HG02884 (cell line): Measurements from ENCODE around the gene NRDE2.
A peak's percentile ranks its signal among the peaks of the same experiment; 100 is the strongest.
"Not testable (repeated sequence)": the region's sequence is repeated elsewhere in the genome, so short reads cannot be mapped to it uniquely, and the experiment has no call there.

ENCODE experiments used
- ATAC-seq: cut with Tn5 transposase; IDR thresholded peaks from one replicate; pipeline ENCODE4 v1.9.1; 2021; ENCODE audit warnings: mild to moderate bottlenecking, moderate library complexity; ENCODE audit not compliant: unreplicated experiment

The NRDE2 gene

GRCh38 chr14:90344331-90345238 is 12.8 kb upstream of the NRDE2 start:
- no peak for ATAC-seq

GRCh38 chr14:90342327-90342726 is 10.6 kb upstream of the NRDE2 start:
- ATAC-seq, result no peak

GRCh38 chr14:90341784-90342183 is 10.0 kb upstream of the NRDE2 start:
- no peak for ATAC-seq

DNA sequence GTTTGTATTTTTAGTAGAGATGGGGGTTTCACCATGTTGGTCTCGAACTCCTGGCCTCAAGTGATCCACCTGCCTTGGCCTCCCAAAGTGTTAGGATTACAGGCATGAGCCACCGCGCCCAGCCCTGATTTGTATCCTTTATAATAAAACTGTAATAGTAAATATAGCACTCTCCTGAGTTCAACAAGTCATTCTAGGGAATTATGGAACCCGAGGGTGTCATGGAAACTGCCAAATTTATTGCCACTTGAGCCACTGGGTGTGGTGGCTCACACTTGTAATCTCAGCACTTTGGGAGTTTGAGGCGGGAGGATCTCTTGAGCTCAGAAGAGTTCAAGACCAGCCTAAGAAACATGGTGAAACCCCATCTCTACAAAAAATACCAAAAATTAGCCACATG is 9.5 kb upstream of the NRDE2 start:
- not testable (repeated sequence) for ATAC-seq

DNA sequence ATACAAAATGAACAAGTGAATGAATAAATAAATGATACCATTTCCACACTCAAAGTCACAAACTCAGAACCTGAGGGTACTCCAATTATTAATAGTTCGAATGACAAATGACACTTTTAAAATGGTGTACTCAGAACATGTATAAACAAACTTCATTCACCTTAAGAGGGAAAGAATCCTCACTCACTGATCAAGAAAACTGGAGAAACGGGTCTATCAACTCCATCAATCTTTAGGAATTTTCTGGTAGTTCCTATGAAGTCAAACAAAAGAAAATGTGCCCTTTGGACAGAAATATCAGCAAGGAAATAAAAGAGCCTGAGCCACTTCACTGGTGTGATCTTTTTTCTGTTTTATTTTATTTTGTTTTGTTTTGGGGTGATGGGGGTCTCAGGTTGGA is 5.2 kb upstream of the NRDE2 start:
- ATAC-seq, result no peak

GRCh38 chr14:90336401-90336800 is 4.7 kb upstream of the NRDE2 start:
- ATAC-seq, result no peak

DNA sequence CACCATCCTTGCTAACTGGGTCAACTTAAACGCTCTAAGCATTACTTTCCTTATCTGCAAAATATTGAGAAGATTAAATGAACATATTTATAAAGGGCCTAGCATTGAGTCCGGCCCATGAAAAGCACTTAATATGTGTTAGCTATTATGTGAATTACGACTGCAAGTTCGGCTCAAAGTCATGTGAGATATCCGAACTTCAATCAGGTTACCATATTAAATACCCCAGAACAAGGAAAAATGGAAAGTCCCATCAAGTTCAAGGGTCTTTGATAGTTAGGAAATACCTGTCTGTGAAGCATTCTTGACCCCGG is 487 bp upstream of the NRDE2 start:
- ATAC-seq, result peak; percentile 9

DNA sequence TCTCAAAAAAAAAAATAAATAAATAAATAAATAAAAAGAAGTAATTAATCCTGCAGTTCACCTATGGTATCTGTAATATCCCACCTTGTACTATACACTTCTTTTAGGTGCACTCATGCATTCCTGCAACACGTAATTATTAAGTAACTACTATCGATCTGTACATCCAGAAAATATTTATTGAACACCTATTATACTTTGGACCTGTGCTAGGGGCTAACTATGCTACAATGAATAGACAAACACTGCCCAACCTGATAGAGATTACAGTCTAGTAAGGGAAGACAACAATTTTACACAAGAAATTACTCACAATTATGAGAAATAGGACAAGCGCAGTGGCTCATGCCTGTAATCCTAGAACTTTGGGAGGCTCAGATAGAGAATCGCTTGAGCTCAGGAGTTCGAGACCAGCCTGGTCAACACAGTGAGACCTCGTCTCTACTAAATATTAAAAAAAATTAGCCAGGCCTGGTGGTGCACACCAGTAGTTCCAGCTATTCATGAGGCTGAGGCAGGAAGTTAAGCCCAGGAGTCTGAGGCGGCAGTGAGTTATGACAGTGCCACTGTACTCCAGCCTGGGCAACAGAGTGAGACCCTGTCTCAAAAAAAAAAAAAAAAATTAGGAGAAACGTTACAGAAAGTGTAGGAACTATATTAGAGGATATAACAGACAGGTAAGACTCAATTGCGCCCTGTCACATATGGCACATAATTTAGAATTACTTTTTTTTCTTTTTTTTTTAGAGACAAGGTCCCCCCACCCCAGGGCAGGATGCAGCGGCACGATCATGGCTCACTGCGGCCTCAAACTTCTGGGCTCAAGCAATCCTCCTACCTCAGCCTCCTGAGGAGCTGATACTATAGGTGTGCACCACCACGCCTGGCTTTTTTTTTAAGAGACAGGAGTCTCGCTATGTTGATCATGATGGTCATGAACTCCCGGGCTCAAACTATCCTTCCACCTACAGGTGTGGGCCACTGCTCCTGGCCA is 1.2 kb downstream of the NRDE2 start:
- ATAC-seq, result no peak

DNA sequence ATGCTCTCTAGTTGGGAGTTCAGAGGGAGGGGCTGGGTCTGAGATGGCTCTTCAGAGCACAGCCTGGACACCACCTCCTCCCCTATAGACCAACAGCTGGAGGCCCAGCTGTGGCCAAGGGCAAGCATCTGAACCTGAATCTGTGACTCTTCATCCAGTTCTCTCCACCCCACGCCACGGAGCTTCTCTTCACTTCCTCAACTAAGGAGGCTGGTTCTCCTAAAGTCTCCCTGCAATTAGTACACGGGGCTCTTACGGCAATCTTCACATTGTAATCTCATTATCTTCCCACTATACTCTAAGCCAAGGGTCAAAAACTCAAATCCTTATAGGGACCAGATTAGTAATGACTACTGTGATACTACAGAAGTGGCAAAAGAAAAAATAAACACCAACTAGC is 9.8 kb downstream of the NRDE2 start:
- no peak for ATAC-seq

GRCh38 chr14:90319634-90320541 is 11.9 kb downstream of the NRDE2 start:
- no peak for ATAC-seq

DNA sequence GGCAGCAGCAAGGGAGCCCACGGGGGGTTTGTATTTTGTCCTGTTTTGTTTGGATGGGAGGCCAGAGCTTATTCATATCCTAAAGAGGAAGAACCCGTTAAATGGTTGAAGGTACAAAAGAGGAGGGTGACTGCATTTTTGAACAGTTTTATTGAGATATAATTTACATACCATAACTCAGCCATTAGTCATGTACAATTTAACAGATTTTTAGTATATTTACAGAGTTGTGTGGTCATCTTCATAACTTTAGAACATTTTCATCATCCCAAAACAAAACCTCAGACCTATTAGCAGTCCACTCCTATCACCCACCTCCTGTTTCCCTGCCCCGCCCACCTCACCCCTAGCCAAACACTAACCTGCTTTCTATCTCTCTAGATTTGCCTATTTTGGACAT is 12.6 kb downstream of the NRDE2 start:
- no peak for ATAC-seq

DNA sequence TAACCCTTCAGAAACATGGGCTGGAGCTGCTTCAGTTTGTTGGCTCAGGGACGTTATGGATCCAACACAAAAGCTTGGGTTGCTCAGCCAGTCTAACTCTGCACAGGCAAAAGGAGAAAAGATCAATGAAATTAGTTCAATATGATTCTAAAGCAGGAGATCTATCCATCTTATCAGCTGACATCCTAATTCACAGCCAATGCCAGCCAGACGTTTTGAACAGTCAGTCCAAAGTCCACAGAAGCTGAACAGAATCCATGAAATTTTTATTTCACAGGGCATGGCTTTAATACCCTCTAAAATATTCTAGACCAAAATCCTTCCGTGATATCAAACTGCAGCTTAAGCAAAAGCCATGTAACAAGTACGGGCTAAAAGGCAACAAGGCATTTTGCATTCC is 13.7 kb downstream of the NRDE2 start:
- no peak for ATAC-seq

- ATAC-seq, result no peak
These were observed 14.5 kb downstream of the NRDE2 start for GRCh38 chr14:90317286-90317685.

- ATAC-seq, result no peak
These were observed 23.2 kb downstream of the NRDE2 start for GRCh38 chr14:90308561-90308960.

- no peak for ATAC-seq
These were observed 26.6 kb downstream of the NRDE2 start for GRCh38 chr14:90305176-90305601.

DNA sequence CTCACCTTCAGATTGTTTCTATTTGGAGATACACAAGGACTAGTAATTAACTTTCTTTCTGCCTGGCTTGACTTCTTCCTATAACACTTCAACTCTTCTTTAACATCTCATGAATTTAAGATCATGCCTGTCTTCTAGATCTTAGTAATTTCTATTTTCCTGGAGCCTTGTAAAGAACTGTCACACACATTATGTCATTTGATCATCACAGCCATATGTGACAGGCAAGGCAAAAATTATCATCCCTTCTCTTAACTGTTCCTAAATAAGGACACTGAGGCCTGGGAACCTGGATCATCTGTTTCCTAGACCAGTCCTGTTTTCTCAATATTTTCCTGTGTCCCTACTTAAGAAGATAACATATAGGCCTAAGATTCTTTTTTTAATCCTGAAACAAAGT is 27.2 kb downstream of the NRDE2 start:
- ATAC-seq, result no peak

GRCh38 chr14:90303473-90303872 is 28.3 kb downstream of the NRDE2 start:
- ATAC-seq, result no peak

DNA sequence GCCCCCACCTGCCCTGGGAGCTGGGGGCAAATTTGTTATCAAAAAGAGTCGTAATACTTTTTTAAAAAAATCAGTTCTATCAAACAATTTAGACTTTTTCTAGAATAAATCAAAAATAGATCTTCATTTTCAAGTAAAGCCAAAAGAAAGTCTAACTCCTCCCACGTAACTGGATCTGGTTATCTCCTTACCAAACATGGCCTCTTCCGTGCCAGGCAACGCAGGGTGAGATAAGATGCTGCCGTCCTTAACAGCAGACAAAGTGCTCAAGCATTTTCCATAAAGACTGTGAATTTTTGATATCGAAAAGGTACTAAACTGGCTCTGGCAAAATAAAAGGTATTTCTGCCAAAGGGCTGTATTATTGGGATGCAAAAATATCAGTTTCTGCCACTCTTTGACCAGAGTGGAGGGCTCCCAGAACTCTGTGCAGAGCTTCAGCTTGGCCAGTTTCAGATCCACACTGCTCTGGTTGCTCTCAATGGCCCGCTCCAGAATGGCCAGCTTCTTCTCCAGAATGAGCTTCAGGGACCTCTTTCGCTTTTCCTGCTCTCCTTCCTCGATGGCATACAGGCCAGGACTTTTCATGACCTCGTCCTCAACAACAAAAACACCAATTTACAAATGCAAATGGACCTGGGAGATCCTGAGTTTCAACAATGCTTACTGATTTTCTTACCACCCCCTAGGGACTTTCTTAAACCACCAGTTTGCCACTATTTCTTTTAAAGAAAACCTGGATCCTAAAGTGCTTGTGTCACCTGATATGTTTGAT is 29.0 kb downstream of the NRDE2 start:
- no peak for ATAC-seq

- ATAC-seq, result no peak
These were observed 30.1 kb downstream of the NRDE2 start for GRCh38 chr14:90301668-90302090.

DNA sequence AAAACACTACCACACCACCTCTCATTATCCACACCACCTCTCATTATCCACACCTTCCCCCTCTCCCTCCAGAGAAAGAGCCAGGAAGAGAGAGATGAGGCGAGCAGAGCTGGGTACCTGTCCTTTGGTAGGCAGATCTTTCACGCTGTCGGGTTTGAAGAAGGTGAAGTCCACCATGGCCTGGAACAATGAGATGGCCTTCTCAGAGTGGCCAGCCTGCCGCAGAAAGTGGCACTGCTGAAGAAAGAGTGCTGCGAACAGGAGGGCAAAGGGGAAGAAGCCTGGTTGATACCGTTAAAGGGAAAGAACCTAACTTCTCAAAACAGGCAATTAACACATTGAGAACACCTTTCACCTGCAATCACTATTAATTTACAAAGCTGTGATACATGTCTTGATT is 30.6 kb downstream of the NRDE2 start:
- ATAC-seq, result no peak
